Neural progenitor cell (in vitro differentiated cells): ENCODE measurements around the gene DDX10. TPM values are rescaled to one million over a fixed set of nuclear protein-coding genes. Genes with fewer than 3 reads are reported as not detected.

Source experiments
- DNase-seq: peaks from one replicate; pipeline ENCODE4 v3.0.0-alpha.2; 2016; ENCODE audit warnings: low spot score
- H2AFZ ChIP-seq: fragments of 200-600 bp; sonication (generic); replicated peaks from 2 replicates; pipeline ENCODE4 v1.6.1; 2016; ENCODE audit warnings: antibody characterized with exemption
- H3F3A ChIP-seq: fragments of 200-600 bp; sonication (generic); 2 replicates; pipeline ENCODE4 v1.6.1; 2016; ENCODE audit warnings: antibody characterized with exemption, low read depth
- H3K27ac ChIP-seq: fragments of 200-600 bp; sonication (generic); 2 replicates; pipeline ENCODE4 v1.5.1; 2016; ENCODE audit warnings: mild to moderate bottlenecking
- H3K27me3 ChIP-seq: fragments of 200-600 bp; sonication (generic); 2 replicates; pipeline ENCODE4 v1.6.1; 2016; ENCODE audit warnings: mild to moderate bottlenecking, moderate library complexity
- H3K36me3 ChIP-seq: fragments of 200-600 bp; sonication (generic); 2 replicates; pipeline ENCODE4 v1.5.1; 2016
- H3K4me1 ChIP-seq: fragments of 200-600 bp; sonication (generic); 2 replicates; pipeline ENCODE4 v1.6.1; 2016; ENCODE audit warnings: mixed run types
- H3K4me2 ChIP-seq: fragments of 200-600 bp; sonication (generic); 2 replicates; pipeline ENCODE4 v1.6.1; 2016
- H3K4me3 ChIP-seq: fragments of 200-600 bp; sonication (generic); 2 replicates; pipeline ENCODE4 v1.5.1; 2016
- H3K79me2 ChIP-seq: fragments of 200-600 bp; sonication (generic); 2 replicates; pipeline ENCODE4 v1.6.1; 2016; ENCODE audit warnings: low read depth
- H3K9ac ChIP-seq: fragments of 200-600 bp; sonication (generic); 2 replicates; pipeline ENCODE4 v1.6.1; 2016
- H3K9me3 ChIP-seq: fragments of 200-600 bp; sonication (generic); 2 replicates; pipeline ENCODE4 v1.5.1; 2016; ENCODE audit warnings: low read depth
- H4K20me1 ChIP-seq: fragments of 200-600 bp; sonication (generic); 2 replicates; pipeline ENCODE4 v1.6.1; 2016; ENCODE audit warnings: low read depth
- H3K27ac Mint-ChIP-seq: 3 replicates; pipeline ENCODE4 v1.8.0; 2021; ENCODE audit warnings: mixed read lengths
- H3K27me3 Mint-ChIP-seq: 2 replicates; pipeline ENCODE4 v1.8.0; 2022; ENCODE audit warnings: low read depth, mild to moderate bottlenecking, inconsistent platforms, moderate library complexity, mixed read lengths; ENCODE audit not compliant: insufficient read depth
- H3K36me3 Mint-ChIP-seq: 3 replicates; pipeline ENCODE4 v1.8.0; 2021; ENCODE audit warnings: mixed read lengths
- H3K4me1 Mint-ChIP-seq: 3 replicates; pipeline ENCODE4 v1.8.0; 2021; ENCODE audit warnings: mixed read lengths
- H3K4me3 Mint-ChIP-seq: 3 replicates; pipeline ENCODE4 v1.8.0; 2021; ENCODE audit warnings: mild to moderate bottlenecking, moderate library complexity, mixed read lengths
- H3K9me3 Mint-ChIP-seq: 3 replicates; pipeline ENCODE4 v1.8.0; 2020; ENCODE audit warnings: mixed read lengths
- EZH2 ChIP-seq: fragments of 200-600 bp; sonication (generic); IDR thresholded peaks from 2 replicates; pipeline ENCODE4 v1.6.1; 2017; ENCODE audit warnings: antibody characterized with exemption, mild to moderate bottlenecking, moderate library complexity
- EZH2phosphoT487 ChIP-seq: fragments of 200-600 bp; sonication (generic); IDR thresholded peaks from 2 replicates; pipeline ENCODE4 v1.6.1; 2017; ENCODE audit warnings: antibody characterized with exemption
- total RNA-seq: library from RNA; depleted of rRNA; stranded (reverse); fragments of >200 nt; gene quantifications from 2 replicates; pipeline ENCODE4 v1.2.3, GENCODE V29; 2015; ENCODE audit warnings: low replicate concordance
- TF ChIP-seq, protein P1 (sequence below): fragments of 200-600 bp; sonication (generic); IDR thresholded peaks from 2 replicates; pipeline ENCODE4 v1.5.1; 2017; ENCODE audit warnings: antibody characterized with exemption, mild to moderate bottlenecking

Gene DDX10
- total RNA-seq, 1 donor from 2014 or later: 34.1 TPM

DNA sequence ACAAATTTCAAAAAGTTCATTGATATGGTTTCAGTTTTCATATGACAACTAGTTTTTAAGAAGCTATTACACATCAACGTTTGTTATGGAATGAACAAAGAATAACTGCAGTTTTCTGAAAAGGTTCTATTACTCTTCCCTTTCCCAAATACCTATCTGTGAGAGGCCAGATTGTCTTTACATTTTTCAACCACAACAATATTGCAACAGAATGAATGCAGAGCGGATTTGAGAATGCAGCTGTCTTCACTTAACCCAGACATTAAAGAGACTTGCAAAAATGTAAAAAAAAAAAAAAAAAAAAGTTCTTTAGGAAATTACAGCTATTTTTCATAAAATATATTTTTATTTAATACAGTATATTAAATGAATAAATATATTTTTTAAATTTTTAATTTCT is 250.8 kb downstream of the DDX10 start:
- Mint-ChIP-seq H3K4me1 (peaks cover 5% of the 10 kb centered on the region), H3K9me3 (no peaks in the 10 kb centered on the region), H3K27ac (no peak overlapping the region), H3K36me3 (peaks cover 3% of the 10 kb centered on the region), H3K4me3 (no peak overlapping the region), H3K27me3 (peaks cover 2% of the 10 kb centered on the region)
- H3K4me3 ChIP-seq: no peak overlapping the region
- H3K79me2 ChIP-seq: no peaks in the 10 kb centered on the region
- no peak for DNase-seq
- H3K4me1 ChIP-seq: peaks cover 22% of the 10 kb centered on the region
- TF ChIP-seq, protein P1, sequence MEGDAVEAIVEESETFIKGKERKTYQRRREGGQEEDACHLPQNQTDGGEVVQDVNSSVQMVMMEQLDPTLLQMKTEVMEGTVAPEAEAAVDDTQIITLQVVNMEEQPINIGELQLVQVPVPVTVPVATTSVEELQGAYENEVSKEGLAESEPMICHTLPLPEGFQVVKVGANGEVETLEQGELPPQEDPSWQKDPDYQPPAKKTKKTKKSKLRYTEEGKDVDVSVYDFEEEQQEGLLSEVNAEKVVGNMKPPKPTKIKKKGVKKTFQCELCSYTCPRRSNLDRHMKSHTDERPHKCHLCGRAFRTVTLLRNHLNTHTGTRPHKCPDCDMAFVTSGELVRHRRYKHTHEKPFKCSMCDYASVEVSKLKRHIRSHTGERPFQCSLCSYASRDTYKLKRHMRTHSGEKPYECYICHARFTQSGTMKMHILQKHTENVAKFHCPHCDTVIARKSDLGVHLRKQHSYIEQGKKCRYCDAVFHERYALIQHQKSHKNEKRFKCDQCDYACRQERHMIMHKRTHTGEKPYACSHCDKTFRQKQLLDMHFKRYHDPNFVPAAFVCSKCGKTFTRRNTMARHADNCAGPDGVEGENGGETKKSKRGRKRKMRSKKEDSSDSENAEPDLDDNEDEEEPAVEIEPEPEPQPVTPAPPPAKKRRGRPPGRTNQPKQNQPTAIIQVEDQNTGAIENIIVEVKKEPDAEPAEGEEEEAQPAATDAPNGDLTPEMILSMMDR: no peak
- TF ChIP-seq EZH2phosphoT487 (no peak), EZH2 (no peak)
- H3K4me2 ChIP-seq: no peak overlapping the region
- H2AFZ ChIP-seq: no peak overlapping the region
- H3K27me3 ChIP-seq: no peaks in the 10 kb centered on the region
- no peaks in the 10 kb centered on the region for H3K9me3 ChIP-seq
- no peak overlapping the region for H3K27ac ChIP-seq
- no peaks in the 10 kb centered on the region for H4K20me1 ChIP-seq
- no peaks in the 10 kb centered on the region for H3F3A ChIP-seq
- no peak overlapping the region for H3K9ac ChIP-seq
- no peaks in the 10 kb centered on the region for H3K36me3 ChIP-seq

DNA sequence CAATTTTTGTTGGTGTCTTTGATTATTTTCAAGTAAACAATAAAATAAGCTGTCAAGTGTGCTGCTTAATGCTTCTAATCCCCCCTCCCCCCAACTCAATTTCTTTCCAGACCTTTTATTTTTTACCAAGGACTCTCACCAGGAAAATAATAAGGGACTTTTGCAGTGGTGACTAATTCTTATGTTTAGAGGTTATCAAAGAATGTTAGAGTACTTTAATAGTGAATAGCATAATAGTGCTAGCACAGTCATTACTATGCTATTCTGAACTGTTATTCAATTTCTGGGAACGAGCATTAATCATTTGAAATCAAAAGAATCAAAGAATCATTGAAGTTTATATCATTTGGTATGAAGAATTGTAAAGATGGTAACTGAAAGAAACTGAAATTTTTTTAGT is 251.4 kb downstream of the DDX10 start:
- Histone ChIP-seq H3K4me2 (no peak overlapping the region), H3K4me3 (no peak overlapping the region), H4K20me1 (no peaks in the 10 kb centered on the region), H3K27ac (no peak overlapping the region), H3K79me2 (no peaks in the 10 kb centered on the region), H2AFZ (no peak overlapping the region), H3K4me1 (peaks cover 22% of the 10 kb centered on the region), H3K36me3 (no peaks in the 10 kb centered on the region), H3K9me3 (no peaks in the 10 kb centered on the region), H3K9ac (no peak overlapping the region), H3F3A (no peaks in the 10 kb centered on the region), H3K27me3 (no peaks in the 10 kb centered on the region)
- H3K27ac Mint-ChIP-seq: no peak overlapping the region
- peaks cover 2% of the 10 kb centered on the region for H3K27me3 Mint-ChIP-seq
- TF ChIP-seq EZH2phosphoT487: no peak
- no peak for TF ChIP-seq EZH2
- TF ChIP-seq, protein P1: no peak
- no peak overlapping the region for H3K4me3 Mint-ChIP-seq
- peaks cover 5% of the 10 kb centered on the region for H3K4me1 Mint-ChIP-seq
- H3K36me3 Mint-ChIP-seq: peaks cover 3% of the 10 kb centered on the region
- no peak for DNase-seq
- H3K9me3 Mint-ChIP-seq: no peaks in the 10 kb centered on the region

DNA sequence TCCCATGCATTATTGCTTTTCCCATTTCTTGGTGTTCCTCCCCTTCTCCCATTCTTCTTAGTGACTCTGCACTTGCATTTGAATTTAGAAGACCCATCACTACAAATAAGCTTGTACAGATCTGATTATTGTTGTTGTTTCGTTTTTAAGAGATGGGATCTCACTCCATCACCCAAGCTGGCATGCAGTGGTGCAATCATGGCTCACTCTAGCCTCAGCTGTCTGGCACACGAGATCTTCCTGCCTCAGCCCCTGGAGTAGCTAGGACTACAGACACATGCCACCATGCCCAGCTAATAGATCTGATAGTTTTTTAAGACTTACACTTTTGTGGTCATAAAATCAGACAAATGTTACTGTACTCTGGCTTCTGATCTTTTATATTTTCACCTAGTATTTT is 252.1 kb downstream of the DDX10 start:
- Mint-ChIP-seq H3K36me3 (peaks cover 3% of the 10 kb centered on the region), H3K27ac (no peak overlapping the region)

More for the DNA sequence above, 252.1 kb downstream of the DDX10 start:
- Mint-ChIP-seq H3K4me3 (no peak overlapping the region), H3K9me3 (no peaks in the 10 kb centered on the region), H3K27me3 (peaks cover 2% of the 10 kb centered on the region), H3K4me1 (peaks cover 5% of the 10 kb centered on the region)
- no peaks in the 10 kb centered on the region for H3K79me2 ChIP-seq
- no peaks in the 10 kb centered on the region for H3F3A ChIP-seq
- peaks cover 22% of the 10 kb centered on the region for H3K4me1 ChIP-seq
- H2AFZ ChIP-seq: no peak overlapping the region
- H3K36me3 ChIP-seq: no peaks in the 10 kb centered on the region
- no peak overlapping the region for H3K9ac ChIP-seq
- TF ChIP-seq EZH2: no peak
- TF ChIP-seq, protein P1: no peak
- TF ChIP-seq EZH2phosphoT487: no peak
- H4K20me1 ChIP-seq: no peaks in the 10 kb centered on the region
- H3K9me3 ChIP-seq: no peaks in the 10 kb centered on the region
- no peak overlapping the region for H3K27ac ChIP-seq
- H3K4me2 ChIP-seq: no peak overlapping the region
- H3K27me3 ChIP-seq: no peaks in the 10 kb centered on the region
- no peak for DNase-seq
- H3K4me3 ChIP-seq: no peak overlapping the region
